GM19023 (cell line): Measurements from ENCODE around the gene PPP5C.

Experiments used
- ATAC-seq: cut with Tn5 transposase; IDR thresholded peaks from one replicate; pipeline ENCODE4 v1.9.1; 2021; ENCODE audit warnings: mild to moderate bottlenecking, moderate library complexity; ENCODE audit not compliant: unreplicated experiment

The PPP5C gene

DNA sequence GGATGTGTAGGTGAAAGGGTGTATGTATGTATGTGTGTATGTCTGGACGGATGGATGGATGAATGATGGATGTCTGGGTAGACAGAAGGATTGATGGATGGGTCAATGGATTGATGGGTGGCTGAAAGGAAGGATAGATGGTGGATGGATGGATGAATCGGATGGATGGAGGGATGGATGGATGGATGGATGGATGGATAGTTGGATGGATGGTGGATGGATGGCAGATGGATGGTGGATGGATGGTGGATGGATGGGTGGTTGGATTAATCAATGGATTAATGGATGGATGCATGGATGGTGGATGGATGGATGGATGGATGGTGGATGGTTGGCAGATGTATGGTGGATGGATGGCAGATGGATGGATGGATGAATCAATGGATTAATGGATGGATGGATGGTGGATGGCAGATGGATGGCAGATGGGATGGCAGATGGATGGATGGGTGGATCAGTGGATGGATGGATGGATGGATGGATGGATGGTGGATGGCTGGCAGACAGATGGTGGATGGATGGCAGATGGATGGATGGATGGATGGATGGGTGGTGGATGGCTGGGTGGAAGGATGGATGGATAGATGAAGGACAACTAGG is 16.5 kb upstream of the PPP5C start:
- ATAC-seq, result no peak

DNA sequence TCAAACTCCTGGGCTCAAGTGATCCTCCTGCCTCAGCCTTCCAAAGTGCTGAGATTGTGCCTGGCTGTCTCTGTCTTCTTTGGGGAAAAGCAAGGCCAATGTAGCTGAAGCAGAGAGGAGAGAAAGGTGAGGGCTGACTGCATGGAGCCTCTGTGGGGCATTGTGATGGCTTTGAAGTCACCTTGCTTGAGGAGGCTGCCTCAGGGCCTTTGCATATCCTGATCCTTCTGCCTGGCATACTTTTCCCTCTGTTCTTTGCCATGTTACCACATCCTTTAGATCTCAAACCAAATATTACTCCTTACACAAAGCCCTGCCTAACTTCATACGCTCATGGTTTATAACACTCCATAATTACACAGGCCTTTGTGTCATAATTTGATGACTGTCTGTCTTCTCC is 9.4 kb upstream of the PPP5C start:
- no peak for ATAC-seq

DNA sequence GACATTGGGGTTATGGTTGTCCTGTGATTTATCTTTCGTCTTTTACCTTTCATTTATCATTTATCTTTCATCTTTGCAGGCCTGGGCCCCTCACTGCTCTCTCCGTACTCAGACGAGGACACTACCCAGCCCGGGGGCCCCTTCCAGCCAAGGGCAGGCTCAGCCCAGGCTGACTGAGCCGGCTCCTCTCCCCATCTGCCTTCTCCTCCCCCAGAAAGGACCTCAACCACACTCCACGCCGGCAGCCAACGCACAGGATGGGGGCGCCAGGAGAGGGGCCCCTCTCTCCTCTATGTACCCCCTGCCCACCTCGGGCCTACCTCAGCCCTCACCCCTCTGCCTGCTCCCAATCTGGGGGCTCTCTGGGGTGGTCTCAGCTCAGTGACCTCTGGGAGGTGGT is 7.4 kb upstream of the PPP5C start:
- no peak for ATAC-seq

DNA sequence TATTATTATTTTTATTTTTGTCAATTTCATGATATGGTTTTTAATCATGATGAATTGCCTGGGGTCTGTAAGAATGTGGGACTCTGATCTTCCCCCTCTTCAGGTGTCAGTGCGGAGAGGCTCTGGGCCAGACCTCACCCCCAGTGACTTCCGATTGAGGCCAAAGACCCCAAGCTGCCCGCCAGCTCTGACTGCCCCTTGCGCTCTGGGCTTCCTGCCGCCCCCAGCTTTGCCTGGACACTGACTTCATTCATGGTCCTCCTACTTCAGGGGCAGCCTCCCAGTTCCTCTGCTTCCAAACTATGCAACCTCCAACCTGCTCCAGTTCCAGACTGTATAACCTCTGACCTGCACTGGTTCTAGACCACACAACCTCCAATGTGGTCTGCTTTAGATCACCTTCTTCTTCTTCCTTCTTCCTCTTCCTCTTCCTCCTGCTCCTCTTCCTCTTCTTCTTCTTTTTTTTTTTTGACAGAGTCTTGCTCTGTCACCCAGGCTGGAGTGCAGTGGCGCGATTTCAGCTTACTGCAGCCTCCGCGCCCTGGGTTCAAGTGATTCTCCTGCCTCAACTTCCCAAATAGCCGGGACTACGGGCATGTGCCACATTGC is 6.7 kb upstream of the PPP5C start:
- no peak for ATAC-seq

DNA sequence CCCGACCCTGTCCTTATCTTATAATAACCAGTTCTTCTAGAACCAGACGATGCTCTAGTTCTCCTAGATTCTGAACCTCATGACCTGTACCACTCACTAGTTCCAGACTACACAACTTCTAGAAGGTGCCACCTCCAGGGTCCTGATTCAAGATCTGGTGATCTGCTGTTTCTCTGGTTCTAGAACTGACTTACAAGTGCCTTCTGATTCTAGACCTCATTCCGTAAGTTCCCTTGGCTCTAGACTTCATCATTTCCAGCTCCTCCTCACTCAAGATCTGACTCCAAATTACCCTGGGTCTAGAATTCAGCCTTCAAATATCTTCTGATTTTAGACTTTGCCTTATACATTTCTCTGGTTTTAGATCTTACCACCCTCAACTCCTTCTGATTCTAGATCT is 5.0 kb upstream of the PPP5C start:
- ATAC-seq, result no peak

DNA sequence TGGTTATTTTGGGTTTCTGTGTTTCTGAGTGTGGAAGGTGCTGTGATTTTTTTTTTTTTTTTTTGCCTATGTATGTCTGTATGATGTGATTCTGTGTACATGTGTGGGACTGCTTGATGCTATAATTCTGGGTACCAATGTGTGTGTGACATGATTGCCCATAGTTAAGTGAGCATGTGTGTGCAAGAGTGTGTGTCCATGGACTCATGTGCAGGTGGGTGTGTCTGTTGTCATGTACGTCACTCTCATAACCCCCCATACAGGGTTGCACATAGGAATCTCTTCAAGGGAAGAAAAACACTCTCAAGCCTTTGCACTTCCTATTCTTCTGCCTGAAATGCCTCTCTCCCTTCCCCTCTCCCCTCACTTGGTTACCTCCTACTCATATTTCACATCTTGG is 2.5 kb upstream of the PPP5C start:
- ATAC-seq, result no peak

DNA sequence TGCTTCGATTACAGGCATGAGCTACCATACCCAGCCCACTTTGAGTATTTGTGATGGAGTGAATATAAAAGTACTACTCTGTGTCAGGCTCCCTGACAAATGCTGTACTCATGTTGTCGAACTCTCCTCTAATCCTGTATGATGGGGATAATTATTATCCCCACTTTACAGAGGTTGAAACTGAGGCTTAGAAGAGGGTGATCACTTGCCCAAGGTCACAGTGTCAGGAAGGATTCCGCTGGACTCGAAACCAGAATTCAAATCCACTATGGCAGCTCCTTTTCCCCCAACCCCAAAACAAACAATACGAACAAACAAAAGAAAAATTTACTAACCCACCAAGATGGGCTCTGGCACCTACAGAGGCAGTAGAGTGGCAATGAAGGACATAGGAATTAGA is 1.7 kb upstream of the PPP5C start:
- ATAC-seq, result no peak

DNA sequence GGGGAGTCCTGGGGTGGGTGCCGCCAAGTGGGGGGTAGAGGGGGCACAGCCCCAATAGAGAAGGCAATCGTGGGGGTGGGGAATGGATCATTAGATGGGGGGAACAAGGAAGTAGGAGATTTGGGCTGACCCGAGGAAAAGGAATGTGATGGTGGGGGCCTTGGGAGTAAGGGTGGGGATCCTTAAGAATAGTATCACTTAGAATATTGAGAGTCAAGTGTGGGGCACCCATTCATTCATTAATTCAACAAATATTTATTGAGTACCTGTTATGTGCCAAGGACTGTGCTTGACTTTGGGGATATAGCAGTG is 641 bp downstream of the PPP5C start:
- ATAC-seq, result no peak

DNA sequence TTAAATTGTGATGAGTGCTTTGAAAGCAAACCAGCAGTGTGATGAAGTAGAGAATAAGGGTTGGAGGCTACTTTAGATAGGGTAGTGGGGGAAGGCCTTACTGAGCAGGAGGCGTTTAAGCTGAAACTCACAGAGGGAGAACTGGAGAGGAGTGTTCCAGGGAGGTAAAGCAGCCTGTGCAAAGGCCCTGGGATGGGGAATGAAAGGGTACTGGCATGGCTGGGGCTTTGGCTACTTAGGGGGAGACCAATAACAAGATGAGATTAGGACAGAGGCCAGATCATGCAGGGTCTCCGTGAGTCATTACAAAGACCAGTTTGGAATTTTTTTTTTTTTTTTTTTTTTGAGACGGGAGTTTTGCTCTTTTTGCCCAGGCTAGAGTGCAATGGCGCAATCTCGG is 1.1 kb downstream of the PPP5C start:
- no peak for ATAC-seq

DNA sequence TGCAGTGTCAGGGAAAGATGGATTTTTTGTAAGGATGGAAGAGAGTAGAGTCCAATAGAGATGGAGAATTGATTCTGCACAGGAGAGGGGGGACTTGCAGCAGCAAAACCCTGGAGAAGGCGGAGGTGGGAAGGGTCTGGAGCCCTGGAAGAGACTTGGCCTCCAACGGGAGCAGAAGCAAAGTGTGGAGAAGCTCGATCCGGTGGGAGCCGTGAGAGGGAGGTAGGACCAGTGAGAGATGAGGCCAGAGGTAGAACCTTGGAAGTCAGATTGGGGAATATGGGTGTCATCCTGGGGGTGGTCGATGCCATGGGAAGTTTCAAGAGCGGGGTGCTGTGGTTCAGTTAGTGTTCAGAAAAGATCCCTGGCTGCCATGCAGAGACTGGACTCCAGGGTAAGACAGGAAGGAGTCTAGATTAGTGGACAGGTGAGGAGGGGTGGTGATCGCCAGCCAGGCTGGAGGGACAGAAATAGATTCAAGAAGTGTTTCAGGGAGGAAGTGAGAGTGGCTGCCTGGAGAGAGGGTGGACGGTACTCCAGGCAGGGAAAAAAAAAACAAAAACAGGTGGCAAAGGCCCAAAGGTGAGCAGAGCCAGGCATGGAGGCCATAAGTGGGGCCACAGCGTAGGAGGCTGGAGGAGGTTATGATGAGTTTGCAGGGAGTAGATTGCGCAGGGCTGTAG is 2.6 kb downstream of the PPP5C start:
- no peak for ATAC-seq

DNA sequence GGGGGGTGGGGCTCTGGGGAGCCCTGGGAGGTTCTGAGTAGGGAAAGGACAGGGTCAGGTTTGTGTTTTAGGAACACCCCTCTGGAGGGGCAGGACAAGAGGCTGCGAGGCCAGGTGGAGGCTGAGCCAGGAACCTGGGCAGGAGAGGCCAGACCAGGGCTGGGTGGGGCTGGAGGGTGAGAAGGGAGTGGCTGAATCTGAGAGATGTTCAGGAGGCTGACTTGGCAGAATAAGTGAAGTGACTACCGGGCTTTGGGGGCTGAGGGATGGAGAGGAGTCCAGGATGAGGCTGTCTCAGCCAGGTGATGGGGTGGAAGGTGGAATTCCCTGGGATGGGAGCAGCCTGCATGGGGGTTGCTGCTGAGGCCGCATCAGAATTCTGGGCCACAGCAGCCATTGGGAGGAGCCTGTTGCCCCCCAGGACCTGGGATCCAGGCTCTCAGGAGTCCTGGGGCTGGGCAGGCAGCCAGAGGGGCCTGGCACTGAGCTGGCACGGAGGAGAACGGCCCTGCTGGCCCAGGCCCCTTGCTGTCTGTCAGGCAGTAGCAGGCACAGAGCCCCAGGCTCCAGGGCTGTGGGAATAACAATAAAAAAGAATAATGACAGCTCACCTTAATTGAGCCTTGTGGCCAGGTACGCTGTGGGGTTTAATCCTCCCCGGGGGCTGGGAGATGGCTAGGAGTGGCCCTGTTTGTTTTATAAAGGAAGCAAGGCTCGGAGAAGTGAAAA is 3.3 kb downstream of the PPP5C start:
- ATAC-seq, result no peak

DNA sequence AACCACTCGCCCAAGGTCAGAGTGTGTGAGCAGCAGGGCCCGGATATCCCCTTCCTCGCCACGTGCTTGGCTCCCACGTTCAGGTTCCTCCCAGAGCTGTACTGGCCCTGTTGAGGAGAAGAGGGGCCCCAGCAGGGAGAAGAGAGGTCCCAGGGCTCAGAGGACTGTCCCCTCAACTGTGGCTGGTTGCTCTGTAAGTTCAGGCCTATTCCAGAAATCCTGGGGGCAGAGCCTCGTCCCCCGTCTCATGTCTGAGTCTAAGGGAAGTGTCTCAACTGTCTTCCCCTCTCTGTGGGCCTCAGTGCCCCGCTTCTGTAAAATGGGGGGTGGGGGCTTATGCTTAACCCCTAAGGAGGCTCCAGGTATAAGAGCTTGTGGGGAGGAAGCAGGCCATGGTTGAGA is 3.9 kb downstream of the PPP5C start:
- no peak for ATAC-seq

DNA sequence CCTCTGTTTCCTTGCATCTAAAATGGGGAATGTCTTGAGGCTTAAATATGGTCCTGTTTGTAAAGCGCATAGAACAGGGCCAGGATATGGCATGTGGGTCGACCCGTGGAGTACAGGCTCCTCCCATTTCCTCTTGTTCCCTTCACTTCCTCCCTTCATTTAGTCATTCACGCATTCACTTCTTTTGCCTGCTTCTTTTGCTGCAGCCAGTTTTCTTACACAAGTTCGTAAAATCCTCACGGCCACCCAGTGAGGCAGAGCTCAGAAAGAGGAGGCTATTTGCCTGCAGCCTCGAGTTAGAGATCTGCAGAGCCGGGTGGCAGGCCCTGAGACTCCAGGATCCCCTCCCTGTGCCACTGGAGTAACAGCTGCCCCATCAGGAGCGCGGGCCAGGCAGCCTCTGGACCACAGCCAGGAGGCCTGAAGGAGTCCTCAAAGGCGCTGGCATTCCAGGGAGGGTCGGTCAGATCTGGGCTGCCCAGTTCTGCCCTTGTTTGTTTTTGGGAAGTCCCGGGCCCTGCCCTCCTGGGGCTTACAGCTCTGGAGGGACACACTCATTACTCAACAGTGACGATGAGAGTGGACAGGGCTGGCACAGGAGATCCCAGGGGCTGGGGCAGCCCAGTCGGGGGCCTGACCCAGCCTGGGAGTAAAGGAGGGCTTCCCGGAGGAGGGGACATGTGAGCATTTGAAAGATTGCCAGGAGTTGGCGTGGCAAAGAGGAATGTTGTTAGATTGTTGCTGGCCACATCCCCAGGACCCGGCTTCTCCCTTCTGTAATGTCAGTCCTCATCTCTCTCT is 4.6 kb downstream of the PPP5C start:
- ATAC-seq, result no peak

DNA sequence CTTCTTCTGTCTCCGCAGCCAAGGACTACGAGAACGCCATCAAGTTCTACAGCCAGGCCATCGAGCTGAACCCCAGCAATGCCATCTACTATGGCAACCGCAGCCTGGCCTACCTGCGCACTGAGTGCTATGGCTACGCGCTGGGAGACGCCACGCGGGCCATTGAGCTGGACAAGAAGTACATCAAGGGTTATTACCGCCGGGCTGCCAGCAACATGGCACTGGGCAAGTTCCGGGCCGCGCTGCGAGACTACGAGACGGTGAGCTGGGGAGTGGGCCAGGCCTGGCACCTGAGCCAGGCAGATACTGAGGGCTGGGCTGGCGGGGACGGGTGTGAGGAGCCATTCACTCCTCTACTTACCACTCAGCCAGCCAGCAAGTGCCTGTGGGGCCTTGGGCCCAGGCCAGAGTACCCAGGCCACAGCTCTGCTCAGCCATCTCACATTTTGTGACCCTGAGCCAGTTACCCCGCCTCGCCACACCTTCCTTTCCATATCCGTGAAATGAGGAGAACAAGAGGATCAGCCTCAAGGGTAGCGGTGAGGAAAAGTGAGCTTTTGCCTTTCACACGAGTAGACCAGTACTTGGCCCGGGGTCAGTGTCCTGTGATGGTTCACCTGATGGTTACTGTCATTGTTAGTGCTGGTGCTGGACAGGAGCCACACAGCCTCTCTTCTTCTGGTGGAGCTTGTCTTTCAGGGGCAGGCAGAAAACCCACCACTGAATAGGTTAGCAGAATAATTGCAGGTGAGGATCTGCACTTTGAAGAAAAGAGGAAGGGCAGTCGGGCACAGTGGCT is 7.0 kb downstream of the PPP5C start:
- ATAC-seq, result no peak

DNA sequence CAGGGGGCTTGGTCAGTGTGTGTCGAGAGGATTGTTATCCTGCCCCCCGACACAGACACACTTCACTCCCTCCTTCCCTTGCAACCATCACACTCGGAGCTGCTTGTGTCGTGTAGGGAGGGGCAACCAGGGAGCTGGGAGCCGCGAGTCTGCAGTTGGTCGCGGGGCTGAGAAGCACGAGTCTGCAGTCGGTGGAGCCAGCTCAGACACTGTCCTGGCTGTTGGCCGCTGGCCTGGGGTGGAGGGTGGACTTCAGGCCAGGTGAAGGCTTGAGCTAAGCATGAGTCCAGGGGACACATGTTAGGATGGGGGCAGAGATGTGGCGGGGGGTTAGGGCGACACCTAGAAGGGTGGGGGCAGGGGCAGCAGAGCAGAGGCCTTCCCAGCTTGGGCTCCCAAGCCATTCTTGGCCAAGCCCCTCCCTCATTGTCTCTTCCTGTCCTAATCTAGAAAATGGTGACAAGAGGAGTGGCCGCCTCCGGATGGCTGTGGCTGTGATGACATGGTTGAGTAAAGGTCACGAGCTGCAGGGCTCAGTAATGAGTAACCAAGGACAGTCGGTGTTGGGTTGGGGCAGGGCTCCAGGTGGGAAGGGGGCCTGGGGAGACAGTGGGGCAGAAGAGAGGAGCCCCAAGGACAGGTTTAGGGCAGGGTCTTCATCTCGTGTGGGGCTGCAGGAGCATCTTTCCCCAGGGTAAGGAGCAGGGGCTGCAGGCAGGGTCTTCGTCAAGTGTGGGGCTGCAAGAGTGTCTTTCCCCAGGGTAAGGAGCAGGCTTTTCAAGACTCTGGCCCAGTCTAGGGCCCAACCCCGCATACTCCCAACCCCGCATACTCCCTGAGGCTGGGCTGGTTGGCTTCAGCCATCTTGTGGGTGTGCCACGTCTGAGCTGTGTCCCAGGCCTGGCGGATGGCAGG is 8.6 kb downstream of the PPP5C start:
- ATAC-seq, result peak; percentile 43

DNA sequence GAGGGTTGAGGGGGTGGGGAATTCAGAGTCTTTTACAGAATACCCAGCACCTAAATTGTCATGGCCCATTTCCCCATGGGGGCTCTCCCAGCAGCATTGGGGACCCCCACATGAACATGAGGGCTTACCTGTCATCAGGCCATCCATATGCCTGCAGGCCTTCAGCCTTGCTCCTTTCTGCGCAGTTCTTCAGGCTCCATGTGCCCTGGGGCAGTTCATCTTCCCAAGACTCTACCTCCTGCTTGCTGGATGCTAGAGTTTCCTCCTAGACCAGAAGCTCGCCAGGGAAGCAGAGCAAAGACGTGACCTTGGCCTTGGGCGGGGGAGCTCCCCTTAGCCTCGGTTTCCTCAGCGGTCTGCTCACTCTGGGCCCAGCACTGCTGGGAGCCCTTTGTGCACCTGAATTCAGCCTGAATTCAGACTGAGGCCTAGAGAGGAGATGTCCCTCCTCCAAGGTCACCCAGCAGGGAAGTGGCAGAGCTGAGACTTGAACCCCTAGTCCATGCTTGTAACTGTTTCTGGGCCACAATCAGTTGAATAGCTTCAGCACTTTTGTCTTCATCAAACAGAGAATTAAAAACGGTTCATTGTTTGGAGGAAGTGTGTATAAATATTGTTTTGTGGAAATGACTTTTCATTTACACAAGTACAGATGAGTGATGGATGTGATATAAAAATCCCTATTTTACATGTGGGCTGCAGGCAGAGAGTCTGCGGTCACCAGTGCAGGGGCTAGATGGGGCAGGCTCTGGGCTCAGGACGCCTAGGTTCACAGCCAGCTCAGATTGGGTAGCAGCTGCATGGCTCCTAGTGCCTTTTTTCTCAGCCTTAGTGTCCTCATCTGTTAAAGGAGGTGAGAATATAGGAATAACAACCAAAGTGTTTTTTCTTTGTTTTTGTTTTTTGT is 9.5 kb downstream of the PPP5C start:
- ATAC-seq, result no peak

DNA sequence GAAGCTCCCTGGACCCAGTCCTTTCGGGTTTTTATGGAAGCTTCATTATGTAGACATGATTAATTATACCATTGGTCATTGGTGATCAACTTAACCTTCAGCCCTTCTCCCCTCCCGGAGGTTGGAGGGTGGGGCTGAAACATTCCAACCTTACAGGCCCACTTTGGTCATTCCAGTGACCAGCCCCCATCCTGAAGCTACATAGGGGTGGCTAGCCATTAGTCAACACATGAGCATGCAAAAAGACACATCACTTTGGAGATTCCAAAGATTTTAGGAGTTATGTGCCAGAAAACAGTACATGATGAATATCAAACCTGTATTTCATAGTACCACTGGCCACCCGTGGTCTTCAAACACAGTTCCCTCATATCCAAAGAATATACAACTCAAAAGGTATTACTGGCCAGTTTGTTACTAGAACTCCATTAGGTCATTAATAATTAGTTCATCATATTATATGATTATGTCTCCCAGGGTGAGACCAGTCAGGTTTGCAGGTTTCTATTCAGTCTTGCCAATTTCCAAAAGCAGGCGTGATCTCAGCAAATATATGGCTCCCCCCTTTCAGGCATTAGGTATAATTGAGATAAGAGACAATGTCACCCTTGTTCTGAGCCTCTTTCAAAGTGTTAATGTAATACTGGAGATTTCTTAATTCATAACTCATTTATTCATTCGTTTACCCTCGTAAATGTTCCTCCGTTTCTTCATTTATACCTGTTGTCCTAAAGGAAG is 11.1 kb downstream of the PPP5C start:
- ATAC-seq, result no peak

DNA sequence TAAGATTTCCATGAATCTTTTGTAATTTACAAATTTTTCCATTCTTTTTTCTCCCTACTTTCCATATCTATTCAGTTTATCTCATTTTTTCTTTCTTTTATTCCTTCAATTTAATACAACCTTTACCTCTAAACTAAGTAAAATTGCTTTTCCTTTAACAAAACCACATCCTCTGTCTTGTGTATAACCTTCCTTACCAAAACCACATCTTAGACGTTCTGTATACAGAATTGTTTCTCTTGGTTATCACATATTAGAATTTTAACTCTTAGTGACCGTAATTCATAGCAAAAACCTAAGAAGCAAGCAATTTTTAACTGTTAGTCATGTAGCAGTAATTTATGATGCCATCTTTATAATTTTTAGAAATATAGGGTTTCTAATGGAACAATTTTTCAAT is 15.0 kb downstream of the PPP5C start:
- ATAC-seq, result no peak
